ENCODE data around the gene GPNMB. TPM values are rescaled to one million over a fixed set of nuclear protein-coding genes. Genes with fewer than 3 reads are reported as not detected.

Gene GPNMB
- total and polyA plus RNA-seq, 2 of the 4 experiments (the other 2 are of a cell fraction) = under 0.01 to 0.14 TPM

- TF ChIP-seq, protein P1, sequence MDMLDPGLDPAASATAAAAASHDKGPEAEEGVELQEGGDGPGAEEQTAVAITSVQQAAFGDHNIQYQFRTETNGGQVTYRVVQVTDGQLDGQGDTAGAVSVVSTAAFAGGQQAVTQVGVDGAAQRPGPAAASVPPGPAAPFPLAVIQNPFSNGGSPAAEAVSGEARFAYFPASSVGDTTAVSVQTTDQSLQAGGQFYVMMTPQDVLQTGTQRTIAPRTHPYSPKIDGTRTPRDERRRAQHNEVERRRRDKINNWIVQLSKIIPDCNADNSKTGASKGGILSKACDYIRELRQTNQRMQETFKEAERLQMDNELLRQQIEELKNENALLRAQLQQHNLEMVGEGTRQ (IDR thresholded peaks at IDR 0.05; ENCODE audit: low read depth, low read length) = no peak
Observed at GRCh38 chr7:23279819-23280525, 33.4 kb downstream of the GPNMB start (continued).

DNA sequence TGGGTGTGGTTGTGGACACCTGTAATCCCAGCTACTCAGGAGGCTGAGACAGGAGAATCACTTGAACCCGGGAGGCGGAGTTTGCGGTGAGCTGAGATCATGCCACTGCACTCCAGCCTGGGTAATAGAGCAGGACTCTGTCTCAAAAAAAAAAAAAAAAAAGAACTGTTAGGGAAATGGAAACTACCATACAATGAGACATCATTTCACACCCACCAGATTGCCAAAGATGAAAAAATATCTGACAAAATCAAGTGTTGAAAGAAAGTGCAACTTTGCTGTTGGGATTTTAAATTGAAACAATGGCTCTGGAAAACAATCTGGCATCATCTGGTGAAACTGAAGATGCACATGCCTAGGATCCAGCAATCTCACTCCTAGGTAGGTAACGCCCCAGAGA lies 36.5 kb downstream of the GPNMB start:
- Histone ChIP-seq H3K27me3 (ENCODE audit: control insufficient read depth, insufficient read depth, low read length) (no peaks in the 10 kb centered on the region), H3K4me1 (ENCODE audit: control insufficient read depth, insufficient read depth, low read length) (no peaks in the 10 kb centered on the region), H2BK15ac (ENCODE audit: low read depth, low read length) (no peak overlapping the region), H3K56ac (ENCODE audit: extremely low read depth, insufficient read depth, low read length) (no peak overlapping the region), H3K9ac (ENCODE audit: low read depth, low read length) (no peak overlapping the region), H2BK20ac (ENCODE audit: low read depth, low read length) (no peak overlapping the region), H2AK9ac (replicated peaks; ENCODE audit: low read depth, low read length, poor library complexity) (no peak overlapping the region), H4K20me1 (ENCODE audit: insufficient read depth, low read length) (no peaks in the 10 kb centered on the region), H3K27ac (ENCODE audit: insufficient read depth, low read length) (no peak overlapping the region), H3K79me1 (ENCODE audit: low read depth in 1 of 2, low read length in 2 of 2) (no peaks in the 10 kb centered on the region), H3K14ac (replicated peaks; ENCODE audit: low read depth, low read length) (no peak overlapping the region), H3K9me3 (ENCODE audit: control insufficient read depth, insufficient read depth, low read length) (no peaks in the 10 kb centered on the region), H3K18ac (ENCODE audit: low read depth, low read length) (no peak overlapping the region), H2AFZ (replicated peaks; ENCODE audit: low read length, poor library complexity) (no peak overlapping the region), H3K4ac (ENCODE audit: low read depth, low read length) (no peak overlapping the region), H3K36me3 (ENCODE audit: control insufficient read depth, insufficient read depth, low read length) (no peaks in the 10 kb centered on the region), H3K4me2 (ENCODE audit: low read depth, low read length) (no peak overlapping the region), H2AK5ac (ENCODE audit: low read depth, low read length) (no peak overlapping the region), H4K8ac (ENCODE audit: low read depth in 2 of 2, low read length in 2 of 2) (no peak overlapping the region), H2BK120ac (ENCODE audit: low read depth, low read length) (no peak overlapping the region), H3K23ac (ENCODE audit: low read depth, low read length) (no peak overlapping the region), H2BK5ac (ENCODE audit: low read depth, low read length, poor library complexity, severe bottlenecking) (no peak overlapping the region), H4K91ac (ENCODE audit: insufficient read depth, low read depth, low read length) (no peak overlapping the region), H4K5ac (ENCODE audit: low read depth, low read length) (no peak overlapping the region), H3K9me1 (ENCODE audit: insufficient read depth, low read length) (no peaks in the 10 kb centered on the region), H3K4me3 (ENCODE audit: insufficient read depth, low read depth, low read length) (no peak overlapping the region)
- 100% methylated on average over 1 of the region's 4 CpGs; no CpG with 5 or more reads in 1 of the 2 experiments for WGBS, 2 experiments (ENCODE audit: extremely low coverage in 2 of 2, insufficient read length in 1 of 2)
- ChIA-PET CTCF (no interaction called here), POLR2A (ENCODE audit: unreplicated experiment) (no interaction called here)
- no peak for DNase-seq
- no TSS peak for BruUV-seq (replicated peaks)
- intact Hi-C loops (cut with micrococcal nuclease) (no loop called here), dilution Hi-C loops (cut with HindIII; ENCODE audit: low sequenced_read_pairs, unreplicated experiment) (no loop called here), in situ Hi-C loops (cut with MboI; ENCODE audit: low sequenced_read_pairs) (no loop called here)
- no peak for ATAC-seq (ENCODE audit: low read depth)
- TF ChIP-seq BHLHE40 (IDR thresholded peaks at IDR 0.05; ENCODE audit: low read depth, low read length) (no peak), NFE2L2 (IDR thresholded peaks at IDR 0.05; ENCODE audit: low read depth, low read length) (no peak), CHD1 (IDR thresholded peaks at IDR 0.05; ENCODE audit: low read depth, low read length) (no peak), MXI1 (IDR thresholded peaks at IDR 0.05; ENCODE audit: borderline replicate concordance, low read depth, low read length) (no peak), CEBPB (IDR thresholded peaks at IDR 0.05; ENCODE audit: low read depth, low read length) (no peak)
